Liver (tissue), 9 donors: ENCODE results near the gene CCDC93. TPM values are rescaled to one million over a fixed set of nuclear protein-coding genes. Genes with fewer than 3 reads are reported as not detected.

Experiments
- DNase-seq: peaks from one replicate; pipeline ENCODE4 v3.0.0-alpha.2; 2017; ENCODE audit warnings: low spot score
- H3K27ac ChIP-seq, 2 donors: one replicate each; pipeline ENCODE4 v1.7.0; 2013; ENCODE audit warnings: inconsistent platforms in 2 of 2, low read length in 2 of 2, control low read depth in 1 of 2, low read depth in 1 of 2, mild to moderate bottlenecking in 1 of 2
- H3K27me3 ChIP-seq, 4 donors: one replicate each; pipeline versions ENCODE4 v1.6.1 to v1.7.0; 2013; ENCODE audit warnings: low read length in 3 of 4, inconsistent platforms in 1 of 4, mild to moderate bottlenecking in 1 of 4, moderate library complexity in 1 of 4; ENCODE audit not compliant: control insufficient read depth in 4 of 4, insufficient read depth in 4 of 4
- H3K36me3 ChIP-seq, 4 donors: one replicate each; pipeline versions ENCODE4 v1.6.1 to v1.7.0; 2013; ENCODE audit warnings: low read length in 3 of 4, mild to moderate bottlenecking in 3 of 4, low read depth in 1 of 4, moderate library complexity in 1 of 4; ENCODE audit not compliant: control insufficient read depth in 4 of 4, insufficient read depth in 3 of 4
- H3K4me1 ChIP-seq, 4 donors: one replicate each; pipeline versions ENCODE4 v1.6.1 to v1.7.0; 2013; ENCODE audit warnings: low read length in 3 of 4, mild to moderate bottlenecking in 3 of 4, moderate library complexity in 1 of 4; ENCODE audit not compliant: control insufficient read depth in 4 of 4, insufficient read depth in 4 of 4
- H3K4me3 ChIP-seq, 3 donors: one replicate each; pipeline versions ENCODE4 v1.6.1 to v1.7.0; 2013; ENCODE audit warnings: low read length in 3 of 3, control low read depth in 1 of 3, low read depth in 1 of 3, mild to moderate bottlenecking in 1 of 3
- H3K9ac ChIP-seq, 2 donors: one replicate each; pipeline ENCODE4 v1.7.0; 2013; ENCODE audit warnings: low read length in 2 of 2, mild to moderate bottlenecking in 2 of 2, moderate library complexity in 2 of 2, control low read depth in 1 of 2, low read depth in 1 of 2
- H3K9me3 ChIP-seq, 4 donors: one replicate each; pipeline versions ENCODE4 v1.6.1 to v1.7.0; 2013; ENCODE audit warnings: low read length in 3 of 4; ENCODE audit not compliant: control insufficient read depth in 4 of 4
- EGR1 ChIP-seq, 2 donors: IDR thresholded peaks; 2 replicates each; pipeline ENCODE4 v1.6.1; 2016 to 2018; ENCODE audit warnings: antibody characterized with exemption in 2 of 2, low read depth in 2 of 2
- FOXA1 ChIP-seq: IDR thresholded peaks from 2 replicates; pipeline ENCODE4 v1.6.1; 2016; ENCODE audit warnings: antibody characterized with exemption
- FOXA2 ChIP-seq: IDR thresholded peaks from 2 replicates; pipeline ENCODE4 v1.6.1; 2016; ENCODE audit warnings: antibody characterized with exemption
- GABPA ChIP-seq, 2 donors: IDR thresholded peaks in 1 of 2; conservative IDR thresholded peaks in 1 of 2; 2 replicates each; pipeline ENCODE4 v1.6.1; 2016; ENCODE audit warnings: antibody characterized with exemption in 2 of 2, mild to moderate bottlenecking in 1 of 2, moderate library complexity in 1 of 2
- HNF4G ChIP-seq: IDR thresholded peaks from 2 replicates; pipeline ENCODE4 v1.6.1; 2016; ENCODE audit warnings: antibody characterized with exemption
- JUND ChIP-seq, 2 donors: IDR thresholded peaks; 2 replicates each; pipeline ENCODE4 v1.6.1; 2016; ENCODE audit warnings: antibody characterized with exemption in 2 of 2
- NR2F2 ChIP-seq: IDR thresholded peaks from 2 replicates; pipeline ENCODE4 v1.6.1; 2016; ENCODE audit warnings: antibody characterized with exemption
- RAD21 ChIP-seq, 2 donors: IDR thresholded peaks; 2 replicates each; pipeline ENCODE4 v1.6.1; 2016; ENCODE audit warnings: antibody characterized with exemption in 2 of 2, mild to moderate bottlenecking in 2 of 2
- RXRA ChIP-seq, 2 donors: IDR thresholded peaks; 2 replicates each; pipeline ENCODE4 v1.6.1; 2017 to 2018; ENCODE audit warnings: antibody characterized with exemption in 2 of 2, mild to moderate bottlenecking in 1 of 2
- SP1 ChIP-seq: IDR thresholded peaks from 2 replicates; pipeline ENCODE4 v1.6.1; 2018; ENCODE audit warnings: antibody characterized with exemption, mild to moderate bottlenecking
- TAF1 ChIP-seq: conservative IDR thresholded peaks from 2 replicates; pipeline ENCODE4 v1.6.1; 2016; ENCODE audit warnings: antibody characterized with exemption, mild to moderate bottlenecking
- YY1 ChIP-seq: IDR thresholded peaks from 2 replicates; pipeline ENCODE4 v1.6.1; 2016; ENCODE audit warnings: antibody characterized with exemption, mild to moderate bottlenecking
- WGBS: extraction: QIAGEN DNeasy Blood & Tissue Kit; methylation state at CpG from one replicate; pipeline ENCODE4 v1.1.7; 2013; 5-methylcytosine and 5-hydroxymethylcytosine counted together
- polyA plus RNA-seq, 2 donors: library from polyadenylated mRNA; stranded (reverse) in 1 of 2; unstranded in 1 of 2; fragments of 200-250 nt in 1 of 2; fragments of >200 nt in 1 of 2; fragmentation: Nextera tagmentation in 1 of 2; extraction: Ambion mirVana in 1 of 2; gene quantifications; one replicate each; pipeline versions ENCODE4 v1.2.1 to v1.2.3, GENCODE V29; 2013 to 2015
- total RNA-seq, 2 donors: library from RNA; depleted of rRNA; stranded (reverse); fragments of >200 nt; gene quantifications; one replicate each; pipeline ENCODE4 v1.2.3, GENCODE V29; 2014
- TF ChIP-seq, protein P1 (sequence below): IDR thresholded peaks from 2 replicates; pipeline ENCODE4 v1.6.1; 2016; ENCODE audit warnings: antibody characterized with exemption, mild to moderate bottlenecking
- TF ChIP-seq, protein P2 (sequence below): IDR thresholded peaks from 2 replicates; pipeline ENCODE4 v1.6.1; 2016; ENCODE audit warnings: antibody characterized with exemption
- TF ChIP-seq, protein P3 (sequence below): IDR thresholded peaks from 2 replicates; pipeline ENCODE4 v1.6.1; 2016; ENCODE audit warnings: antibody characterized with exemption
- TF ChIP-seq, protein P4 (sequence below): fragments of 150-350 bp; IDR thresholded peaks from 2 replicates; pipeline ENCODE4 v1.5.1; 2017; ENCODE audit warnings: improper control_type of control experiment, low read depth, low read length; ENCODE audit not compliant: missing input control
- donor health status: healthy.
- donor health status: healthy.
- donor health status: healthy.
- donor health status: healthy.
- donor health status: healthy.

Gene CCDC93
- total and polyA plus RNA-seq, 4 donors = 4.0 to 14.2 (median 8.5) TPM

DNA sequence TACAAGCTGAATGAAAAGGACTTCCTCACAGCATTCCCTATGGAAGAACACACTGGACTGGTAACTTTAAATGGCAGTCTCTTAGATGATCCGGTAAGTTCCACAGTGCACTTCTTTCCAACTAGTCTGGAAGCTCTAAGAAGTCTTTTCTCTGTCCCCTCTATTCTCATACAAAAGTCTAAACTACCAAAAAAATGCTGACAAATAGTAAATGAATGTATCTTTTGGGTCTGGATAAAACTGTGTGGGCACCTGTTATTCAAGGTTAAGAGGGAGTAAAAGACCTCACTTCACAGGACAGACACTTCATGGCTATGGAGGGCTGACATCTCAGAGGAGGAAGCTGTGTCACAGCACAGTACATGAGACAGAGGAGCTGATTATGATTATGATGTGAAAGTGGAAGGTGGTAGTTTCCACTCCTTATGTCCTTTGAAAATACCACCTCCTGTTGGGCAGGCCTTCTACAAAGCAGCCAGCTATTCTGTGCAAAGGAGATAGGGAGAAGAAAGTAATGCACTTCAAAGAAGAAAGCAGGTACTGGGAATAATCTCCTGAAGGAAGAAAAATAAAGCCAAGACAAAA is 23.9 kb downstream of the CCDC93 start:
- Histone ChIP-seq H3K4me3 (no peak overlapping the region), H3K27ac (no peak overlapping the region), H3K9me3 (no peaks in the 10 kb centered on the region), H3K27me3 (no peaks in the 10 kb centered on the region), H3K36me3 (peaks cover 4 to 46% (median 39%) of the 10 kb centered on the region in 4 donors), H3K4me1 (peaks cover 0 to 3% (median 2%) of the 10 kb centered on the region in 4 donors), H3K9ac (no peak overlapping the region)
- no peak for DNase-seq
- TF ChIP-seq RAD21 (IDR thresholded peaks at IDR 0.05) (no peak), NR2F2 (no peak), YY1 (no peak), TAF1 (no peak), EGR1 (IDR thresholded peaks at IDR 0.05; ENCODE audit: low read depth in 2 of 2) (no peak), SP1 (no peak), GABPA (IDR thresholded peaks at IDR 0.05 in 1 of 2, conservative IDR thresholded peaks at IDR 0.05 in 1 of 2) (no peak), RXRA (IDR thresholded peaks at IDR 0.05) (no peak), FOXA1 (no peak)
- TF ChIP-seq, protein P1, sequence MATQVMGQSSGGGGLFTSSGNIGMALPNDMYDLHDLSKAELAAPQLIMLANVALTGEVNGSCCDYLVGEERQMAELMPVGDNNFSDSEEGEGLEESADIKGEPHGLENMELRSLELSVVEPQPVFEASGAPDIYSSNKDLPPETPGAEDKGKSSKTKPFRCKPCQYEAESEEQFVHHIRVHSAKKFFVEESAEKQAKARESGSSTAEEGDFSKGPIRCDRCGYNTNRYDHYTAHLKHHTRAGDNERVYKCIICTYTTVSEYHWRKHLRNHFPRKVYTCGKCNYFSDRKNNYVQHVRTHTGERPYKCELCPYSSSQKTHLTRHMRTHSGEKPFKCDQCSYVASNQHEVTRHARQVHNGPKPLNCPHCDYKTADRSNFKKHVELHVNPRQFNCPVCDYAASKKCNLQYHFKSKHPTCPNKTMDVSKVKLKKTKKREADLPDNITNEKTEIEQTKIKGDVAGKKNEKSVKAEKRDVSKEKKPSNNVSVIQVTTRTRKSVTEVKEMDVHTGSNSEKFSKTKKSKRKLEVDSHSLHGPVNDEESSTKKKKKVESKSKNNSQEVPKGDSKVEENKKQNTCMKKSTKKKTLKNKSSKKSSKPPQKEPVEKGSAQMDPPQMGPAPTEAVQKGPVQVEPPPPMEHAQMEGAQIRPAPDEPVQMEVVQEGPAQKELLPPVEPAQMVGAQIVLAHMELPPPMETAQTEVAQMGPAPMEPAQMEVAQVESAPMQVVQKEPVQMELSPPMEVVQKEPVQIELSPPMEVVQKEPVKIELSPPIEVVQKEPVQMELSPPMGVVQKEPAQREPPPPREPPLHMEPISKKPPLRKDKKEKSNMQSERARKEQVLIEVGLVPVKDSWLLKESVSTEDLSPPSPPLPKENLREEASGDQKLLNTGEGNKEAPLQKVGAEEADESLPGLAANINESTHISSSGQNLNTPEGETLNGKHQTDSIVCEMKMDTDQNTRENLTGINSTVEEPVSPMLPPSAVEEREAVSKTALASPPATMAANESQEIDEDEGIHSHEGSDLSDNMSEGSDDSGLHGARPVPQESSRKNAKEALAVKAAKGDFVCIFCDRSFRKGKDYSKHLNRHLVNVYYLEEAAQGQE = no peak
- TF ChIP-seq, protein P2, sequence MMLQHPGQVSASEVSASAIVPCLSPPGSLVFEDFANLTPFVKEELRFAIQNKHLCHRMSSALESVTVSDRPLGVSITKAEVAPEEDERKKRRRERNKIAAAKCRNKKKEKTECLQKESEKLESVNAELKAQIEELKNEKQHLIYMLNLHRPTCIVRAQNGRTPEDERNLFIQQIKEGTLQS = no peak
- TF ChIP-seq, protein P3, sequence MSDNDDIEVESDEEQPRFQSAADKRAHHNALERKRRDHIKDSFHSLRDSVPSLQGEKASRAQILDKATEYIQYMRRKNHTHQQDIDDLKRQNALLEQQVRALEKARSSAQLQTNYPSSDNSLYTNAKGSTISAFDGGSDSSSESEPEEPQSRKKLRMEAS = no peak
- WGBS = 97% methylated on average over 1 of the region's 1 CpG

DNA sequence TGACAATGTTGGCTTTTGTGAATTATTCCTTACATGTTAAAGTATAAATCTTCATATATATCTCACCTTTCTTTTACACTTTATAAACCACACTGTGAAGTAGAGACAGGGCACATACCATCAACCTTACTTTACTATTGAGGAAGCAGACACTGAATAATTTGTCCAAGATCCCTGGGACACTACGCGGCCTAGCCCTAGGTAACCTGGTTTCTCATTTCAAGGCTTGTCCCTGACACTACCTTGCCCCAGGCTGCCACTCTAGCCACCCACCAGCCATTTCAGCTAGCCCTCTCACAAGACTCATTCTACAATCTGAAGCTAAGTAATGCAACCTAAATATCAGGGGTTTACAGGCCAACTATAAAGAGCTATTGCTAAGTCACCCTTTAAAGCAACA is 26.7 kb downstream of the CCDC93 start:
- Histone ChIP-seq H3K9me3 (no peaks in the 10 kb centered on the region), H3K27ac (no peak overlapping the region), H3K4me1 (no peaks in the 10 kb centered on the region), H3K4me3 (no peak overlapping the region), H3K9ac (no peak overlapping the region), H3K27me3 (no peaks in the 10 kb centered on the region), H3K36me3 (peaks cover 4 to 38% (median 28%) of the 10 kb centered on the region in 4 donors)
- TF ChIP-seq JUND (IDR thresholded peaks at IDR 0.05) = no peak
- TF ChIP-seq FOXA2 = no peak
- no peak for TF ChIP-seq NR2F2
- TF ChIP-seq HNF4G = no peak
- TF ChIP-seq, protein P4, sequence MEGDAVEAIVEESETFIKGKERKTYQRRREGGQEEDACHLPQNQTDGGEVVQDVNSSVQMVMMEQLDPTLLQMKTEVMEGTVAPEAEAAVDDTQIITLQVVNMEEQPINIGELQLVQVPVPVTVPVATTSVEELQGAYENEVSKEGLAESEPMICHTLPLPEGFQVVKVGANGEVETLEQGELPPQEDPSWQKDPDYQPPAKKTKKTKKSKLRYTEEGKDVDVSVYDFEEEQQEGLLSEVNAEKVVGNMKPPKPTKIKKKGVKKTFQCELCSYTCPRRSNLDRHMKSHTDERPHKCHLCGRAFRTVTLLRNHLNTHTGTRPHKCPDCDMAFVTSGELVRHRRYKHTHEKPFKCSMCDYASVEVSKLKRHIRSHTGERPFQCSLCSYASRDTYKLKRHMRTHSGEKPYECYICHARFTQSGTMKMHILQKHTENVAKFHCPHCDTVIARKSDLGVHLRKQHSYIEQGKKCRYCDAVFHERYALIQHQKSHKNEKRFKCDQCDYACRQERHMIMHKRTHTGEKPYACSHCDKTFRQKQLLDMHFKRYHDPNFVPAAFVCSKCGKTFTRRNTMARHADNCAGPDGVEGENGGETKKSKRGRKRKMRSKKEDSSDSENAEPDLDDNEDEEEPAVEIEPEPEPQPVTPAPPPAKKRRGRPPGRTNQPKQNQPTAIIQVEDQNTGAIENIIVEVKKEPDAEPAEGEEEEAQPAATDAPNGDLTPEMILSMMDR = no peak
- DNase-seq = no peak
- WGBS = 98% methylated on average over 2 of the region's 2 CpGs
